Omental fat pad (tissue), 4 donors: ENCODE data around the gene SETD5. TPM values are rescaled to one million over a fixed set of nuclear protein-coding genes. Genes with fewer than 3 reads are reported as not detected.

Experiments used
- ATAC-seq: fragments of 150-250 bp; one replicate; pipeline ENCODE4 v1.9.1; 2016; ENCODE audit warnings: mild to moderate bottlenecking, moderate library complexity; ENCODE audit not compliant: low FRiP score
- DNase-seq: peaks from one replicate; pipeline ENCODE4 v3.0.0-alpha.2; 2019; ENCODE audit warnings: low spot score
- CTCF ChIP-seq, 3 donors: fragments of 450-650 bp; IDR thresholded peaks; one replicate each; pipeline ENCODE4 v1.5.1; 2016 to 2017; ENCODE audit warnings: antibody characterized with exemption in 3 of 3, mild to moderate bottlenecking in 3 of 3, moderate library complexity in 2 of 3
- total RNA-seq, 4 donors: library from RNA; depleted of rRNA; stranded (reverse); fragments of >200 nt; gene quantifications; one replicate each; pipeline ENCODE4 v1.1.0, GENCODE V29; 2016

Gene SETD5
- total RNA-seq, 4 donors from 2014 or later, result 86.4 to 120 (median 99.3) TPM

DNA sequence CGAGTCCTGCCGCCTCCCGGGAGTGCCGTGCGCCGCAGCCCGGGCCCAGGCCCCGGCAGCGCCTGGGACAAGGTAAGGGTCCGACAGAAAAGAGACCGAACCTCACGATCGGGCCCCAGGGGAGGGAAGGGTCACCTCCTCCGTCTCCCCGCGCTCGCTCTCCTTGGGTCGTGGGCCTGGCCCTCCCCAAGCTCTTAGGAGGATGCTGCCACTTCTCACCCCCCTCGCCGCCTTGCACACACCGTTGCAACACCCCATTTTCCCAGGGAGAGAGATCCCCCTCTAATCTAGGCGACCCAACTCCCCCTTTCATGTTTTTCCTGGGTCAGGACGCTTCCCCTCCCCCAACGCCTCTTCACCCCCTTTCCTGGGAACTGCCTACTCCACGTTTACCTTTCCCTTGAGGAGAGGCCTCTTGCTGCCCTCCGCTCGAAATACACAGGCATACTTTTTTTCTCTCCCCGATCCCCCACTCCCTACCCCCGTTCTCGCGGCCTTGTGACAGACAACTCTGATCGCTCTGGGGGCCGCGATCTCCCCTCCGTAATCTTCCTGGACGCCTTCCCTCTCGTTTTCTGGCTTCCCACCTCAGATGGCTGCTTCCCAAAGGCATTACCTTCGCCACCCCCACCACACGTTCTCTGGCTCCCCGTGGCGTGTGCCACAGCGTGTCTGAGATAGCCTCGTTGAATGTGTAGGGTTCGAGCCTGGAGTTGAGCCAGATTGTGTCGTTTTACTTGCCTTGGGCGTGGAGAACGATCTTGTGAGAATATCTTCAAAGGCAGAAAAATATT is 688 bp downstream of the SETD5 start:
- no peak for TF ChIP-seq CTCF (IDR thresholded peaks at IDR 0.05)
- no peak for DNase-seq
- ATAC-seq, result no peak

DNA sequence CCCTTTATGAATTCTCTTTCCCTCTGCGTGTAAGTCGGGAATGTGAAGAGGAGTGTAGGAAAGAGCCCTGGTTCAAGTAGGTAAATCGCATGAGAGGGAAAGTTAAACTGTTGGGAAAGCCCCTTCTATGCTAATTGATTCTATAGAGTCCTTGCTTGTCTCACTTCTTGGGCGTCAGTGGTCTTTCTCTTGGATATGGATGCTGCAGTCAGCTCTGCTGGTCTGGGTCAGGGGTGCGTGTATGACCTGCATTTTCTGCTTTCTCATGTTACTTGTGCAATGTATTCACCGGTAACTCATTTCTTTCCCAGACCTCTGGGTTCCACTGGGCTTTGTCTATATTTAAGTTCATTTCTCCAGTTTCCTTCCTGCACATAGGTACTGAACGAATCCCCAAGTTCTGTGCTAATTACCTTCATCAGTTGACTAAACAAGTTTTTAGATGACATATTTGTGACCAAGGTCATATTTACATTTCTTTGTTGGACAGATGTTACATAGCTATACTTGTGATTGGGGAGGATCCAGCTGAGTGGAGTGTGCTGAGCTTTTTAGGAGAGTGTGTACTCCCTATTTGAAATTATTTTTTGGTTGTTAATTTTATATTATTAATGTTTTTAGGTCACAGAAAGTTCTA is 1.4 kb downstream of the SETD5 start:
- ATAC-seq (no peak), DNase-seq (no peak)
- no peak for TF ChIP-seq CTCF (IDR thresholded peaks at IDR 0.05)

DNA sequence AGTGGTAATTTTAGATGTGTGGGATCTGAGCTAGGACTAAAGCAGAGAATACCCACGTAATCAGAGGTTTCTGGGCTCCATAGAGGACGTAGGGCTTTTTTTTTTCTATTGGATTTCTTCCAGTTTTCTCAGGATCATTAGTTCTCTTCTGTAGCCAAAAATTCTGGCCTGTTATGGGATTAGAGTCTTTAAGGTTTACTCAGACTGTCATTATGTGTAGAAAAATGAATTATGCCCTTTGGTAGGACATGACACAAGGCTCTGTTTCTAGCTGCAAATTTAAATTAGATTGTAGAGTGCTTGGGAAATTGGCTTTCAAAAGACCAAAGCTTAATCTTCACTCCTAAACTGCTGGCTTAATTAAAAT is 1.9 kb downstream of the SETD5 start:
- no peak for TF ChIP-seq CTCF (IDR thresholded peaks at IDR 0.05)
- no peak for DNase-seq
- ATAC-seq, result no peak

DNA sequence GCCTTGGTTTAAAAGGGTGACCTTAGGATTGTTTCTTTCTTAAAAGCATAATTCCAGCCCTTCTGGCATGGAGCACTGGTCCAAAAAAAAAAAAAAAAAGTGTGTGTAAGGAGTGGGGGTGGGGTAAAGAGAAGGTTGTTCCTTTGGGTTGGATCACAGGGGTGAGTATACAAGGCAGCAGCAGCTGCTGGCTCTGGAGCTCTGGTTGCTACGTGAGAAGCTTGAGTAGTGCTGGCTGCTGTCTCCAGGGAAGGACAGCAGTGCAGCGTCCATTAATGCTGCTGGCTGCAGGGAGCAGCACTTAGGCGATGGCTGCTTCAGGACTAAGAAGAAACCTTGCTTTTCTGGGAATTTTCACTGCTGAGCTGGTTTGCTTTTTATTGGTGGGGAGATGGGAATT is 2.3 kb downstream of the SETD5 start:
- DNase-seq (no peak), ATAC-seq (no peak)

DNA sequence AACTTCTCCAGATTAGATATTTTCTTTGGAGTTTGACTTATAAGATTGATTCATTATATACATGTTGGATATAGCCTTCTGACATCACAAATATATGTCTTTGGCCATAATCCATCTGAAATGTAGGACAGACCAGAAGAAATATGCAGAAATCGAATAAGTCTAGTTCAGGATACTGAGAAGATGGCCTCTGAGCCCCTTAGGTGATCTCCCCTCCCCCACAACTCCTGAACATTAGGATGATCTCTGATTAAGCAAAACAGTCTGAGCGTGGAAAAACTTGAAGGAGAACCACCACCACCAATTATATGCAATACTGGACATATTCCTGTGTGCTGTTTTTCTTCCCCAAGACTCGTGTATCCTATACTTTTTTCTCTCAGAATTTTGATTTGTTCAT is 3.2 kb downstream of the SETD5 start:
- DNase-seq, result no peak
- no peak for ATAC-seq
- TF ChIP-seq CTCF (IDR thresholded peaks at IDR 0.05), result no peak

More for the DNA sequence above, 2.3 kb downstream of the SETD5 start:
- no peak for TF ChIP-seq CTCF (IDR thresholded peaks at IDR 0.05)

GRCh38 chr3:9401986-9402385 is 4.6 kb downstream of the SETD5 start:
- no peak for TF ChIP-seq CTCF (IDR thresholded peaks at IDR 0.05)
- DNase-seq, result no peak
- ATAC-seq, result no peak
